GM12891 (cell line): ENCODE data around the gene AGRP.
A peak's percentile ranks its signal among the peaks of the same experiment; 100 is the strongest.

Experiments used
- POLR2A ChIP-seq: IDR thresholded peaks from 2 replicates; pipeline ENCODE4 v1.6.1; 2011; ENCODE audit warnings: low read depth, low read length, control low read depth
- POLR2AphosphoS5 ChIP-seq: IDR thresholded peaks from 2 replicates; pipeline ENCODE4 v1.6.1; 2011; ENCODE audit warnings: low read depth, low read length, control low read depth
- SPI1 ChIP-seq: IDR thresholded peaks from 2 replicates; pipeline ENCODE4 v1.6.1; 2011; ENCODE audit warnings: low read depth, low read length, control low read depth
- TAF1 ChIP-seq: IDR thresholded peaks from 2 replicates; pipeline ENCODE4 v1.6.1; 2011; ENCODE audit warnings: low read depth, low read length, control low read depth

DNA sequence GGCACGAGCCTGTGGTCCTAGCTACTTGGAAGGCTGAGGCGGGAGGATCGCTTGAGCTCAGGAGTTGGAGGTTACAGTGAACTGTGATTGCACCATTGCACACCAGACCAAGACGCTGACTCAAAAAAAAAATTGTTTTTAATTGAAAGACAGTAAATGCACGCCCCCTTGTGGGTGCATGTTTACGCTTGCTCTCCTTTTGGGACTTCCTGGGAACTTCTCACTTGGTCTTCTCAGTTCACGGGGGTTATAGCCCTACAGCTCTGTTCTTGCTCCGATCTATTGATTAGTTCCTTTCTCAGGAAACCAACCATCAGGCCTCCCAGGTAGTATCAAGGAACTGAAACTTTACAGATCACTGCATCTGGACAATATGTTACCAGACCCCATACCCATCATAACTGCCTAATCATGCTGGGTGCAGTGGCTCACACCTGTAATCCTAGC lies 31.1 kb upstream of the AGRP start:
- TF ChIP-seq POLR2A, result no peak
- TF ChIP-seq POLR2AphosphoS5, result no peak
- no peak for TF ChIP-seq TAF1
- peak; percentile 77 for TF ChIP-seq SPI1
